ENCODE data around the gene MRC2. TPM values are rescaled to one million over a fixed set of nuclear protein-coding genes. Genes with fewer than 3 reads are reported as not detected.

MRC2 gene
- total RNA-seq, 4 donors from 2014 or later: 18.8 to 53.0 (median 20.6) TPM

- TF ChIP-seq POLR2A (IDR thresholded peaks at IDR 0.05): no peak
- TF ChIP-seq CTCF (IDR thresholded peaks at IDR 0.05): no peak
- DNase-seq (ENCODE audit: low spot score in 2 of 2): no peak
- 58 to 60% methylated on average over 6 of the region's 6 CpGs for WGBS, 2 donors
- H3K4me3 ChIP-seq (ENCODE audit: low read depth, poor library complexity, severe bottlenecking): no peak overlapping the region
- intact Hi-C loops (cut with DNase I; ENCODE audit: low total_unique reads): no loop called here
These were observed 21.5 kb downstream of the MRC2 start for GRCh38 chr17:62648956-62649294.

GRCh38 chr17:62649570-62649969, 22.1 kb downstream of the MRC2 start:
- no peak for DNase-seq (ENCODE audit: low spot score in 2 of 2)
- intact Hi-C loops (cut with DNase I; ENCODE audit: low total_unique reads): no loop called here
- 83 to 88% methylated on average over 7 of the region's 7 CpGs for WGBS, 2 donors
- TF ChIP-seq CTCF (IDR thresholded peaks at IDR 0.05) (no peak), POLR2A (IDR thresholded peaks at IDR 0.05) (no peak)
- H3K4me3 ChIP-seq (ENCODE audit: low read depth, poor library complexity, severe bottlenecking): no peak overlapping the region

GRCh38 chr17:62650587-62650986, 23.1 kb downstream of the MRC2 start:
- TF ChIP-seq POLR2A (IDR thresholded peaks at IDR 0.05): no peak
- no peak for TF ChIP-seq CTCF (IDR thresholded peaks at IDR 0.05)
- DNase-seq (ENCODE audit: low spot score in 2 of 2): no peak
- intact Hi-C loops (cut with DNase I; ENCODE audit: low total_unique reads): no loop called here
- 89 to 90% methylated on average over 6 of the region's 6 CpGs for WGBS, 2 donors
- no peak overlapping the region for H3K4me3 ChIP-seq (ENCODE audit: low read depth, poor library complexity, severe bottlenecking)

GRCh38 chr17:62652251-62653001, 25.0 kb downstream of the MRC2 start:
- DNase-seq (ENCODE audit: low spot score in 2 of 2): no peak
- peak overlapping the region; percentile 25 for H3K4me3 ChIP-seq (ENCODE audit: low read depth, poor library complexity, severe bottlenecking)
- TF ChIP-seq POLR2A (IDR thresholded peaks at IDR 0.05) (no peak), CTCF (IDR thresholded peaks at IDR 0.05) (no peak)
- WGBS, 2 donors: 0 to 5% methylated on average over 24 to 53 of the region's 57 CpGs
- intact Hi-C loops (cut with DNase I; ENCODE audit: low total_unique reads): no loop called here

GRCh38 chr17:62653002-62653825, 25.7 kb downstream of the MRC2 start:
- TF ChIP-seq CTCF (IDR thresholded peaks at IDR 0.05) (no peak), POLR2A (IDR thresholded peaks at IDR 0.05) (no peak)
- intact Hi-C loops (cut with DNase I; ENCODE audit: low total_unique reads): no loop called here
- peak overlapping the region; percentile 25 for H3K4me3 ChIP-seq (ENCODE audit: low read depth, poor library complexity, severe bottlenecking)
- WGBS, 2 donors: 2 to 4% methylated on average over 29 to 30 of the region's 30 CpGs
- peak in 1 of 2 donors; percentile 93 for DNase-seq (ENCODE audit: low spot score in 2 of 2)
